ENCODE data around the gene PDE7B.

GRCh38 chr6:136216503-136217401, 365.3 kb downstream of the PDE7B start:
- no peak for TF ChIP-seq POLR2A (IDR thresholded peaks at IDR 0.05)
- TF ChIP-seq CTCF (IDR thresholded peaks at IDR 0.05 in 8 of 11, conservative IDR thresholded peaks at IDR 0.05 in 3 of 11): no peak
